GM20000 (cell line): ENCODE data around the gene DEGS1.

Source experiments
- DNase-seq: peaks from one replicate; pipeline ENCODE4 v3.0.0; 2012; ENCODE audit warnings: low spot score
- TF ChIP-seq, protein P1 (sequence below): IDR thresholded peaks from 2 replicates; pipeline ENCODE4 v1.5.1; 2012; ENCODE audit warnings: mild to moderate bottlenecking, control low read depth; ENCODE audit errors: extremely low read depth, missing control alignments

The DEGS1 gene

DNA sequence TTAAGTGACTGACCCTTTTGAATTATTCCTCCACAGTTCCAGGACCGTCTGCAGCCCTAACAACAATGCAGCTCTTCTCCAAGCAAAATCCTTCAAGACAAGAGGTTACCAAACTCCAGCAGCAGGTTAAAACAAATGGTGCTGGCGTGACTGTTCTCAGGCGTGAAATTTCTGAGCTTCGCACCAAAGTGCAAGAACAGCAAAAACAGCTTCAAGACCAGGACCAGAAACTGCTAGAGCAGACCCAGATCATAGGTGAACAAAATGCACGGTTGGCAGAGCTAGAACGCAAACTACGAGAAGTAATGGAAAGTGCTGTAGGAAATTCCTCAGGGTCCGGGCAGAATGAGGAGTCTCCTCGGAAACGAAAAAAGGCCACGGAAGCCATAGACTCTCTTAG, 25.7 kb upstream of the DEGS1 start:
- DNase-seq: no peak
- TF ChIP-seq, protein P1, sequence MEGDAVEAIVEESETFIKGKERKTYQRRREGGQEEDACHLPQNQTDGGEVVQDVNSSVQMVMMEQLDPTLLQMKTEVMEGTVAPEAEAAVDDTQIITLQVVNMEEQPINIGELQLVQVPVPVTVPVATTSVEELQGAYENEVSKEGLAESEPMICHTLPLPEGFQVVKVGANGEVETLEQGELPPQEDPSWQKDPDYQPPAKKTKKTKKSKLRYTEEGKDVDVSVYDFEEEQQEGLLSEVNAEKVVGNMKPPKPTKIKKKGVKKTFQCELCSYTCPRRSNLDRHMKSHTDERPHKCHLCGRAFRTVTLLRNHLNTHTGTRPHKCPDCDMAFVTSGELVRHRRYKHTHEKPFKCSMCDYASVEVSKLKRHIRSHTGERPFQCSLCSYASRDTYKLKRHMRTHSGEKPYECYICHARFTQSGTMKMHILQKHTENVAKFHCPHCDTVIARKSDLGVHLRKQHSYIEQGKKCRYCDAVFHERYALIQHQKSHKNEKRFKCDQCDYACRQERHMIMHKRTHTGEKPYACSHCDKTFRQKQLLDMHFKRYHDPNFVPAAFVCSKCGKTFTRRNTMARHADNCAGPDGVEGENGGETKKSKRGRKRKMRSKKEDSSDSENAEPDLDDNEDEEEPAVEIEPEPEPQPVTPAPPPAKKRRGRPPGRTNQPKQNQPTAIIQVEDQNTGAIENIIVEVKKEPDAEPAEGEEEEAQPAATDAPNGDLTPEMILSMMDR: no peak

DNA sequence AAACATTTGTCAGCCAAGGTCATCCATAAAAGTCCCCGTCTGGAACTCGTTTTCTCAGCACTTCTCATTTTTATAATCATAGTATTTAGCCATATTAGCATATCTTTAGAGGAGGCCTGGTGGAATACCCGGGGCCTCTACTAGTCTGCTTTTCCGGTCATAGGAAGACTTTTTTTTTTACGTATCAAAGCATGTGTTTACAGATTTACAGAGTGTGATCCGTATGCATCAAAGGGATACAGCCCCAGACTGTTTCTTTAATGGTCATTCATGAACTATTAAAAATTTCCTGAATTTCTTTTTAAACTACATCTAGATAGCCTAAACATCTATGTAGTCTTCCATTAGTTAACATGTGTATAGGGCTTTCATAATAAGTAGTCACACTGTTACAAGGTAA, 23.5 kb upstream of the DEGS1 start:
- no peak for DNase-seq
- TF ChIP-seq, protein P1: no peak

DNA sequence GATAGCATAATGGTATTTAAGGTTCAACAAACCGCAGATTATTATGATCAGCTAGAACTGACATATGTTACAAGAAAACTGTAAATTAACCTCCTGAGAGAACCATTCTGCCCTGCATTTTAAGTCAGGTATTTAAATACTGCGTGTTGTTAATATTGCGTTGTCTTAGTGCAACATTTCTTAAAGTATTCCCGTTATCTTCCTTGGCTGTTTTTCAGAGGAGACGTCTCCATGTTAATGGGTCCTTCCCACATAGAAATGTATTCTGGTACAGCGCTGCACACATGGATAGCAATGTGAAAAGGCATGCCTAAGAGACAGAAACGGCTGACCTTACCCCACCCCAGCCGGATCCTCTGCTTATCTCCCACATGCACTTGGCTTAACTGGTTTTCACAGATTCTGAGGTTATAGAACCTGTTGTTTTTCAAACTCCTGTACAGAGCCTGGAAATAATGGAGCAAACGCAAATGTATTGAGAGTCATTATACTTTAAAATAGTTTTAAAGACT, 22.8 kb upstream of the DEGS1 start:
- DNase-seq: no peak
- TF ChIP-seq, protein P1: no peak

DNA sequence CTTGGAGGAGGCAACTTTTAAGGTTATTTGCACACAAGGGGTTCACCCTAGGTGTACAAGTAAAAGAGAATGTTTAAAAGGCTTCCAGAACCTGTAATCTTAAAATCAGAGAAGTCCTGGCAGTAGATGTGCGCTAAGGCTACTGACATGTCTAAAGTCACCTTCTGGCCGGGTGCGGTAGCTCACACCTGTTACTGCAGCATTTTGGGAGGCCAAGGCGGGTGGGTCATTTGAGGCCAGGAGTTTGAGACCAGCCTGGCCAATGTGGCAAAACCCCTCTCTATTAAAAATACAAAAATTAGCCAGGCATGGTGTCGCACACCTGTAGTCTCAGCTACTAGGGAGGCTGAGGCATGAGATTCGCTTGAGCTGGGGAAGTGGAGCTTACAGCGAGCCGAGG, 20.3 kb upstream of the DEGS1 start:
- TF ChIP-seq, protein P1: no peak
- no peak for DNase-seq

DNA sequence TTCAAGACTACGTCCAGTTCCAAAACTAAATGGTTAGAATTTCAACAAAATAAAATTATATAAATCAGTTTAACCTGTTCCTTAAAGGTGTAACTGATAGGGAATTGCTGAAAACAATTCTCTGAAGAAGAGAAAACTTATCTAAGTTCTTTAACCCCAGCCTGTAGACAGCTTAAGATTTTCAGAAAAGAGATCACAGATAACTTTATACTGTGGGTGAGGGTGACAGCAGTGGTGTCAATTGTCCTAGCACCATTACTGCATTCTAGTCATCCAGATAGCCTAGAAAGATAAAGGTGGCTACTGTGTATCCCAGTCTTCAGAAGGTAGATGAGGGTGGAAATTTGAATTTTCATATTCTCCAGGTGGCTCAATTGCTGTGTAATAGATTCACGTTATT, 19.7 kb upstream of the DEGS1 start:
- TF ChIP-seq, protein P1: no peak
- no peak for DNase-seq

DNA sequence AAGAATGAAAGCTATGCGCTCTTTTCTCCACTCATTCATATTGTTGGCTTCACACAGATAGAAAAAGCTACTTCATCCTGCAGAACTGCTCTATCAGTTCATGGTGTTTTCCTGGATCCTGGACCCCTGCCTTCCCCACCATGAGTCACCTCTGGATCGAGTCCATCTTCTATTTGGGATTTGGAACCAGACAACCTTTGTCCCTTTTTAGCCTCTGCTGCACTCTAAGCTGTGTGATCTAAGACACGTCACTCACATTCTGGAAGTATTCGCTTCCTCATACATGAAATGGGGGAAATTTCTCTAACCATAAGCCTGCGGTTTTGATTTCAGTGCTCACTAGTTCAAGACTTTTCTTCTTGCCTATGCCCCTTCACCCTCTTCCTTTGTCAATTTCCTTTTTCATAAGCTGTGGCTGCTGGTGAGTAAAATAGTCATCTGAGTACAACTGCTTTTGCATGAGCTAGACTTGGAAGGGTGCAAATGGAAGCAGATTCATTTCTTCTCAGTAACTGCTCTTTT, 14.1 kb upstream of the DEGS1 start:
- TF ChIP-seq, protein P1: no peak
- DNase-seq: peak; percentile 62

DNA sequence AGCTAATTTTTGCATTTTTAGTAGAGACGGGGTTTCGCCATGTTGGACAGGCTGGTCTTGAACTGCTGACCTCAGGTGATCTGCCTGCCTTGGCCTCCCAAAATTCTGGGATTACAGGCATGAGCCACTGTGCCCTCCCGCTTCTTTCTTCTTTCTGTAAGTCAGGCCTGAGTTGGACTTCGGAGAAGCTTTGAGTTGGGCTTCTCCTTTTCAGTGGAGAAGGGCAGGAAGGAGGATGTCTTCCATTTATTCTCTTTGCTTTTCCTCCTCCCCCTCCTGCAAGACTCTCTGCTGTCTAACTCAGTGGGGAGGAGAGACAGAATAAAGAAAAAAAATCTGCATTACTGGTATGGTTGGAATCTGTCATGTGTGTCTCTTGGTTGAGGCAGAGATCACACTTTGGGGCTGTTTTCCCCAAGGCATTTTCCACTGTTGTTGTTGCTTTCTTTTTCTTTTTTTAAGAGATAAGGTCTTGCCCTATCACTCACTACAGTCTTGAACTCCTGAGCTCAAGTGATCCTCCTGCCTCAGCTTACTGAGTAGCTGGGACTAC, 13.2 kb upstream of the DEGS1 start:
- TF ChIP-seq, protein P1: no peak
- DNase-seq: no peak
